Nephron progenitor cell (in vitro differentiated cells): ENCODE results near the gene CCL1.
"Not testable (repeated sequence)": the region's sequence is repeated elsewhere in the genome, so short reads cannot be mapped to it uniquely, and the experiment has no call there.

Experiments used
- DNase-seq: peaks from one replicate; pipeline ENCODE4 v3.0.0; 2021
- H3K27ac Mint-ChIP-seq: 2 replicates; pipeline ENCODE4 v1.8.0; 2021; ENCODE audit warnings: mild to moderate bottlenecking, moderate library complexity, mixed read lengths
- H3K27me3 Mint-ChIP-seq: 2 replicates; pipeline ENCODE4 v1.8.0; 2021; ENCODE audit warnings: mild to moderate bottlenecking, low read depth, mixed read lengths; ENCODE audit not compliant: poor library complexity
- H3K36me3 Mint-ChIP-seq: 2 replicates; pipeline ENCODE4 v1.8.0; 2021; ENCODE audit warnings: low read depth, mixed read lengths
- H3K4me1 Mint-ChIP-seq: 2 replicates; pipeline ENCODE4 v1.8.0; 2021; ENCODE audit warnings: mixed read lengths
- H3K4me3 Mint-ChIP-seq: 2 replicates; pipeline ENCODE4 v1.8.0; 2021; ENCODE audit warnings: mild to moderate bottlenecking, moderate library complexity, mixed read lengths
- H3K9me3 Mint-ChIP-seq: 2 replicates; pipeline ENCODE4 v1.8.0; 2021; ENCODE audit warnings: mild to moderate bottlenecking, moderate library complexity, mixed read lengths
- CTCF ChIP-seq: fragments of 200-600 bp; sonication (generic); IDR thresholded peaks from 2 replicates; pipeline ENCODE4 v1.5.0; 2021; ENCODE audit warnings: antibody characterized with exemption

Gene CCL1

GRCh38 chr17:34341916-34342315 is 21.1 kb downstream of the CCL1 start:
- Mint-ChIP-seq H3K36me3 (no peaks in the 10 kb centered on the region), H3K27ac (no peak overlapping the region), H3K27me3 (peaks cover 4% of the 10 kb centered on the region), H3K9me3 (peaks cover 2% of the 10 kb centered on the region), H3K4me3 (no peak overlapping the region), H3K4me1 (no peaks in the 10 kb centered on the region)
- no peak for TF ChIP-seq CTCF
- DNase-seq, result no peak

GRCh38 chr17:34339138-34339770 is 23.8 kb downstream of the CCL1 start:
- H3K4me3 Mint-ChIP-seq, result no peak overlapping the region
- H3K4me1 Mint-ChIP-seq, result no peaks in the 10 kb centered on the region
- peaks cover 20% of the 10 kb centered on the region for H3K9me3 Mint-ChIP-seq
- DNase-seq, result no peak
- no peak overlapping the region for H3K27ac Mint-ChIP-seq
- H3K36me3 Mint-ChIP-seq, result no peaks in the 10 kb centered on the region
- H3K27me3 Mint-ChIP-seq, result peaks cover 4% of the 10 kb centered on the region
- TF ChIP-seq CTCF, result no peak

- Mint-ChIP-seq H3K27ac (no peak overlapping the region), H3K36me3 (no peaks in the 10 kb centered on the region), H3K4me3 (no peak overlapping the region), H3K9me3 (peaks cover 20% of the 10 kb centered on the region), H3K27me3 (peaks cover 4% of the 10 kb centered on the region), H3K4me1 (no peaks in the 10 kb centered on the region)
- no peak for DNase-seq
- no peak for TF ChIP-seq CTCF
Measured at GRCh38 chr17:34337701-34338100, 25.3 kb downstream of the CCL1 start.

- not testable (repeated sequence) for H3K27ac Mint-ChIP-seq, H3K4me1 Mint-ChIP-seq, H3K36me3 Mint-ChIP-seq, DNase-seq, H3K4me3 Mint-ChIP-seq
- peaks cover 19% of the 10 kb centered on the region for H3K9me3 Mint-ChIP-seq
- peaks cover 10% of the 10 kb centered on the region for H3K27me3 Mint-ChIP-seq
Measured at GRCh38 chr17:34327580-34327979, 35.5 kb downstream of the CCL1 start.

GRCh38 chr17:34321964-34322363 is 41.1 kb downstream of the CCL1 start:
- peaks cover 10% of the 10 kb centered on the region for H3K27me3 Mint-ChIP-seq
- no peak overlapping the region for H3K27ac Mint-ChIP-seq
- no peaks in the 10 kb centered on the region for H3K36me3 Mint-ChIP-seq
- H3K4me3 Mint-ChIP-seq, result no peak overlapping the region
- TF ChIP-seq CTCF, result no peak
- DNase-seq, result no peak
- peaks cover 19% of the 10 kb centered on the region for H3K9me3 Mint-ChIP-seq
- H3K4me1 Mint-ChIP-seq, result no peaks in the 10 kb centered on the region

GRCh38 chr17:34319039-34319483 is 44.0 kb downstream of the CCL1 start, which contains the start of gene CCL8:
TSS of gene CCL8 (plus strand) at chr17:34319435. CDS start at chr17:34319502, 67 bp downstream.
- Mint-ChIP-seq H3K9me3 (peaks cover 2% of the 10 kb centered on the region), H3K27ac (no peak within 1 kb of the TSS), H3K4me1 (no peaks in the 10 kb centered on the region)

More at GRCh38 chr17:34319039-34319483, 44.0 kb downstream of the CCL1 start, which contains the start of gene CCL8:
- no peak for DNase-seq
- peaks cover 9% of the 10 kb centered on the region for H3K27me3 Mint-ChIP-seq
- no peaks in the 10 kb centered on the region for H3K36me3 Mint-ChIP-seq
- H3K4me3 Mint-ChIP-seq, result no peak within 1 kb of the TSS
- no peak for TF ChIP-seq CTCF
